OCI-M2 (cell line): ENCODE measurements around the gene PSPH.
A peak's percentile ranks its signal among the peaks of the same experiment; 100 is the strongest.
"Not testable (repeated sequence)": the region's sequence is repeated elsewhere in the genome, so short reads cannot be mapped to it uniquely, and the experiment has no call there.

ENCODE experiments used
- DNase-seq: peaks from one replicate; lab custom pipeline; 2025; ENCODE audit not compliant: unreplicated experiment; lab: John Stamatoyannopoulos, UW

Gene PSPH

DNA sequence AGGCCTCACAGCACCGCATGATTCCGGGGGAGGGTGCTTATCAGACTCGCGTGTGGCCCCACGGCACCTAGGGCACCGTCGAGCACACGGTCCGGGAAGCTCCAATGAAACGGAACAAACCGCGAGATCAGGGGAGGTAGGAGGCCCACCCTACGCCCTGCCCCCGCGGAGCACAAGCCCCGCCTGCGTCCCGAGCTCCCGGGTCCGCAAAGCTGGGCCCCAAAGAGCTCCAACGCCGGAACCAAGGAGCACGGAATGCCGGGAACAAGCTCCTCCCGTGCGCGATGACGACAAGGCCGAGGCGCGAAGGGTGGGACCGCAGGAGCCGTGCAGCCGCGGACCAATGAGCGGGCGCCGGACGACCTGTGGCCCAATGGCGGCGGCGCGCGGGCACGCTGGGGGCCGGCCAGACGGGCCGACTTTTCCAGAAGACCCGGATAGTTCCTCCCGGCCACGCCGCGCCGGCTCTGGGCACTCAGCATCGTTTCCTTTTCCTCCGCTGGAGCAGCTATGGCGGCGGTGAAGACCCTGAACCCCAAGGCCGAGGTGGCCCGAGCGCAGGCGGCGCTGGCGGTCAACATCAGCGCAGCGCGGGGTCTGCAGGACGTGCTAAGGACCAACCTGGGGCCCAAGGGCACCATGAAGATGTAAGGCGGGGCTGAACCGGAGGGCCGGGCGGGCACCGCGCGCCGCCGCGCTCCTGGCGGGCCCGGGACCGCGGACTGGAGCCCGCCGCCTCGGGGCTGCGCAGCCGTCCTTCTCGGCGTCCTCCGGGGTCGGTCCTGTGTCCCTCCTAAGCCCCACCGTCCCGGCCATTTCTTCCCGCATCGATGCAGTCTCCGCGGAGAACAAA is at the start of gene PSPH, which contains the start of gene CCT6A:
PSPH (minus strand) TSS at position 106 of the 853 bp plus-strand sequence. CDS start 30,232 bp downstream, outside the sequence.
CCT6A (plus strand) TSS at position 427 of the 853 bp plus-strand sequence; CDS start at position 511, 84 bp downstream.
- peak; percentile 54 for DNase-seq

DNA sequence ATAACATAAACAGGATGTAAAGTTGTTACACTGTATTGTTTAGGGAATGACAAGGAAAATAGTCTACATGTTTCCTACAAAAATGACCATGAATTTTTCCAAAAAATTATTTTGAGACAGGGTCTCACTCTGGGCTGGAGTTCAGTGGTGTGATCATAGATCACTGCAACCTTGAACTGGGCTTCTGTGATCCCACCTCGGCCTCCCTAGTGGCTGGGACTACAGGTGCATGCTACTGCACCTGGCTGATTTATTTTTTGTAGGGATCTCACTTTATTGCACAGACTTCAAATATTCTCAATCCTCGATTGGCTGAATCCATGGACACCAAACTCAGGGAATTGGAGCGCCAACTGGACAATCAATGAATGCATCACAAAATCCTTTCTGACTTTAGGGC is 48.4 kb upstream of the PSPH start:
- DNase-seq, result no peak

DNA sequence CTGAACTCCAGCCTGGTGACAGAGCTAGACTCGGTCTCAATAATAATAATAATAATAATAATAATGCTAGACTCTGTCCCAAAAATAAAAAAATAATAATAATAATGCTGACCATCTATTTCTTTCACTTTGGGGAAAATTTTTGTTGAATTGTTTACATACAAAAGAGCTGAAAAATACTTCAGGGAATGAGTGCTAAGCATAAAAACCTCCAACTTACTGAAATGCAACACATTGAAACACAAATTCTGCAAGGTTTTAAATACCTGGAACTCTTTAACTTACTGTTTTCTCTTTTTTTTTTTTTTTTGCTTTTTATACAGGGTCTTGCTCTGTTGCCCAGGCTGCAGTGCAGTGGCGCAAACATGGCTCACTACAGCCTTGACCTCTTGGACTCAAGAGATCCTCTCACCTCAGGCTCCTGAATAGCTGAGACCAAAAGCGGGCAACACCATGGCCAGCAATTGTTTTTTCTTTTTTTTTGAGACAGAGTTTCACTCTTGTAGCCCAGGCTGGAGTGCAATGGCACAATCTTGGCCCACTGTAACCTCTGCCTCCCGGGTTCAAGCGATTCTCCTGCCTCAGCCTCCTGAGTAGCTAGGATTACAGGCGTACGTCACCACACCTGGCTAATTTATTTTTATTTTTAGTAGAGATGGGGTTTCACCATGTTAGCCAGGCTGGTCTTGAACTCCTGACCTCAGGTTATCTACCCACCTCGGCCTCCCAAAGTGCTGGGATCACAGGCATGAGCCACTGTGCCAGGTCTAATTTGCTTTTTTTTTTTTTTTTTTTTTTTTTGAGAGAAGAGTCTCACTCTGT is 47.2 kb upstream of the PSPH start:
- not testable (repeated sequence) for DNase-seq

DNA sequence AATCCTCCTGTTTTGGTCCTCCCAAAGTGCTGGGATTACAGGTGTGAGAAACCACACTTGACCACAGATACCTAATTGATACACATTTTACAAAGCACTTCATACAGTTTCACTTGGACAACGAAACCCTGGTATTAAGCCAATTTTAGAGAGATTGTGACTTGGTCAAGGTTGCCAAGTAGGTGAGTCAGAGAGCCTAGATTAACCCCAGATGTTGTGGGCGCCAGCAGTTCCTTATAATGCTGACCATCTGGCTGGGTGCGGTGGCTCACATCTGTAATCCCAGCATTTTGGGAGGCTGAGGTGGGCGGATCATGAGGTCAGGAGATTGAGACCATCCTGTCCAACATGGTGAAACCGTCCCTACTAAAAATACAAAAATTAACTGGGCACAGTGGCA is 46.5 kb upstream of the PSPH start:
- DNase-seq, result no peak

DNA sequence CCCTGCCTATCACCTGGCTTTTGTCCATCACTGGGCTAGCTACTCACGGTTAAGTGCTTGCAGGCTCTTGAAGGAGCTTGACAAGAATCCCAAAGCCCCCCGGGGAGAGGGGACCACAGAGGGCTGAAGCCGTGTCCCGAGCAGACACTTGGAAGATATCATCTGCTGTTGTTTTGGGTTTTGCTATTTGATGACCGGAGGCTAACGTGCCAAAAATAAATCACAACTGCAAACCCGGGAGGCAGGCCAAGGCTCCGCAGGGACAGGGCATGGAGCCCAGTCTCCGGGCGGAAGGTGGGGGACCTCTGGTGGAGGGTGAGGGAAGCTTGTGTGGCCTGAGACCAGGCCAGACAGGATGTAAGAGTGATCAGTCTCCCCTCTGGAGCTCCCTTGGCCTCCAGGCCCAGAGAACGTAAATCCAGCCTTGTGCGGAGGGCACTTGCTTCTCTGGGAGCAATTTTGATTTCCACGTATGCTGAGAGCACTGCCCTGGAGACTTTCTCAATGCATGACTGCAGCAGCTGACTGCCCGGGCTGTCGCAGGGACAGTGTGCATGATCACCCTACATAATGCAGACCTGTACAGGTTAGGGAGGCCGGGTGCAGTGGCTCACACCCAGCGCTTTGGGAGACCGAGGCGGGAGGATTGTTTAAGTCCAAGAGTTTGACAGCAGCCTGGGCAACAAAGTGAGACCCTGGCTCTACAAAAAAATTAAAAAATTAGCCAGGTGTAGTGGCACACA is 41.7 kb upstream of the PSPH start, which contains the start of gene PHKG1:
PHKG1 (minus strand) TSS at position 164 of the 743 bp plus-strand sequence. CDS start 4,011 bp downstream, outside the sequence.
- DNase-seq, result no peak

DNA sequence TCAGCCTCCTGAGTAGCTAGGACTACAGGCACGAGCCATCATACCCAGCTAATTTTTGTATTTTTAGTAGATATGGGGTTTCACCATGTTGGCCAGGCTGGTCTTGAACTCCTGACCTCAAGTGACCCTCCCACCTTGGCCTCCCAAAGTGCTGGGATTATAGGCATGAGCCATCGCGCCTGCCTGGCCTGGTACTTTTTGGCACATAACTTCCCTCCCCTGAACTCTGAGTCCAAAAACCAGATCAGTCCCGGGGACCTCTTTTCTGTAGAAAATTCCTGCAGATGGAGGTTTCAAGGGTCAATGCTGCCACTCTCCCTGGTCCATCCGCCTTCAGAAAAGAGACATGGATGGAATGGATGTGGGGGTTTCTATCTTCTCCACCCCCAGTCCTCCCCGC is 41.1 kb upstream of the PSPH start:
- not testable (repeated sequence) for DNase-seq

DNA sequence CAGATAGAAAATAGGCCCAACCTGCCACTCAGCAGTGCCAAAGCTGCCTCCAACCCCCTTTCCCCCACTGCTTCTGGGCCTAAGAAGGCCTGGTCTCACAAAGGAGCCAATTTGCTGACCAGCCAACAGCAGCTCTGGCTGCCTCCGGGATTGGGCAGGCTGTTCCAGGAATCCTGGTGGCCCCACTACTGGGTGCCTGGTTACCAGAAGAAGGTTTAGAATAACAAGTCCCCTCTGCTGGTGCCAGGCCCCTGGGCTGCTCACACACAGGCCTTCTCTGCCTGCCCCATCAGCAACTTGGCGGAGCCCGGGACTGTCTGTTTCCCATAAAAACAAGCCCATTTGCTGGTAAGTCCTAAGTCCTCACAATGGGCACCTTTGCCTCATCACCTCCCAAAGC is 40.3 kb upstream of the PSPH start:
- no peak for DNase-seq

DNA sequence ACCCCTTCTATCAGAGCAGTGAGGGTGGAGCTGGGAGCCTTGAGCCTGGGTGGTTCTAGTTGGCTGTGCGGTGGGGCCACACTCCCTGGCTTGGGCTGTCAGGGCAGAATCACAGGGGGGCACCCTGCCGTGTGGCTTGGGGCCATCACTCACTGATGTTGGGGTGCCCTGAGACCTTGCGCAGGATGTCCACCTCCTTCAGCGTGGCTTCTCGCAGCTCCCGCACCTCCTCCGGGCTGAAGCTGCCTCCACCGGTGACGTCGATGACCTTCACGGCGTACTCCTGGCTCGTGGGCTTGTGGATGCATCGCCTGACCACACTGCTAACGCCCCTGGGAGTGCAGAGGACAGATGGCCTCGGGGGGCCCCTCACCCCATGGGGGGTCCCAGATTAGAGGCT is 36.2 kb upstream of the PSPH start:
- no peak for DNase-seq

DNA sequence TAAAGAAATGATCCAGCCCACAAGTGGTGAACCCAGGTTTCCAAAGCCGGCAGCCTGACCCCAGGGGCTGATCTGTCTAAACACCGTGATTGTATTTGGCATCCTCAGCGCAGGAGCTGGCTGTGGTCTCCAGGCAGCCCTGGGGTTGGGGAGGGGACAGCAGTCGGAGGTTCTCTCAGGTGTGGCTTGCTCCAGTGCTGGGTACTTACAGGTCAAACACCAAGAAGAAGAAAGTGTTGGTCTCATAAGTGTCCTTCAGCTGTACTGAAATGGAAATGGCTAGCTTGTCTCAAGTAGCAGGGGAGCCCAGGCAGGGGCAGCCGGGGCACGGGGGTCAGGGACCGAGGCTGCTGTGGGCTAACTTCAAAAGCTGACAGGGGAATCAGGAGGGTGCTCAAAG is 35.5 kb upstream of the PSPH start:
- DNase-seq, result no peak

DNA sequence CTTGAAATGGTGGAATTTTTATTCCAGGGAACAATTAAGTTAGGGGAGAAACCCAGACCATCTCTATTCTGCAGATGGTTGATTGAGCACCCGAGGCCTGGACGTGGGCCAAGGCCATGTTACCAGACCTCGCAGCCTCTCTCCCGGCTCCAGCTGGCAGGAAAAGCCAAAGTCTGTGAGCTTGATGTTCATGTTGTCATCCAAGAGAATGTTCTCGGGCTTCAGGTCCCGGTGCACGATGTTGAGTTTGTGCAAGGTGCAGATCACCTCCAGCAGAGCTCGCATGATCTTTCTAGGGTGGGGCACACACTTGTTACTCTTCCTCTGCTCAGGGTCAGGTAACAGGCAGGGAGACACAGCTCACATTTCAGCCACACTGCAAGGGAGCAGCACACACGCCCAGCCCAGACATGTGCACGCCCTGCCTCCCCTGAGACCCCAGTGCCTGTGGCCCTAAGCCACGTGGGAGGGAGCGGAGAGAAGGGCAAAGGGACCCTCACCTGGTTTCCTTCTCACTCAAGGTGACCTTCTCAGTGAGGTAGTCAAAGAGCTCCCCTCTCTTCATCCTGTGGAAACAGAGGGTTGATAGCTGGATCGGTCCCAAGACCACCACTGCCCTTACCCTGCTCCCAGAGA is 32.0 kb upstream of the PSPH start:
- DNase-seq, result no peak

DNA sequence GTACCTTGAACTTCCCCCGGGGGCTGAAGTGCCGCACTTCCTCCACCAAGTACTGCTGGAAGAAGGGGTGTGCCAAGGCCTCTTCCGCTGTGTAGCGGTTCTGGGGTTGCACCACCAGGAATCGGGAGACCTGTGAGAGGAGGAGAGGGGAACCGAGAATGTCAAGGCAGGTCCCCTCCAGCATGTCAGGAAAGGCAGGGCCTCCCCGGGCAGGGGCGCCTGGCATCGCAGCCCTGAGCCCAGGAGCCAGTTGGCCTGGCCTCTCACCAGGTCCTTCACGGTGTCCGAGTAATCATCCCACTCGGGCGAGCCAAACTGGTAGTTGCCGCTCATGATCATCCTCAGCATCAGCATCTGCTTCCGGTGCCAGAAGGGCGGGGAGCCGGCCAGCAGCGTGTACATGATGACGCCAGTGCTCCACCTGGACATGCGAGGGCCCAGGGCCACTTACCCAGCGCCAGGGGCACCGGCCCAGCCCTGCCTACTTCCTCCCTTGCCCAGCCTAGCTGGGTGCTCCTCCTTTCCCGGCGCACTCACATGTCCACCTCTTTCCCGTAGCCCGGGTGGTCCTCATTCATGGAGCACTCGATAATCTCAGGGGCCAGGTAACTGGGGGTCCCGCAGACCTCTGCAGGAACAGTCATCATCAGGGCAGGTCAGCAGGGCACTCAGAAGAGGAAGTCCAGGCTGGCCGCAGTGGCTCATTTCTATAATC is 30.5 kb upstream of the PSPH start:
- DNase-seq, result no peak

DNA sequence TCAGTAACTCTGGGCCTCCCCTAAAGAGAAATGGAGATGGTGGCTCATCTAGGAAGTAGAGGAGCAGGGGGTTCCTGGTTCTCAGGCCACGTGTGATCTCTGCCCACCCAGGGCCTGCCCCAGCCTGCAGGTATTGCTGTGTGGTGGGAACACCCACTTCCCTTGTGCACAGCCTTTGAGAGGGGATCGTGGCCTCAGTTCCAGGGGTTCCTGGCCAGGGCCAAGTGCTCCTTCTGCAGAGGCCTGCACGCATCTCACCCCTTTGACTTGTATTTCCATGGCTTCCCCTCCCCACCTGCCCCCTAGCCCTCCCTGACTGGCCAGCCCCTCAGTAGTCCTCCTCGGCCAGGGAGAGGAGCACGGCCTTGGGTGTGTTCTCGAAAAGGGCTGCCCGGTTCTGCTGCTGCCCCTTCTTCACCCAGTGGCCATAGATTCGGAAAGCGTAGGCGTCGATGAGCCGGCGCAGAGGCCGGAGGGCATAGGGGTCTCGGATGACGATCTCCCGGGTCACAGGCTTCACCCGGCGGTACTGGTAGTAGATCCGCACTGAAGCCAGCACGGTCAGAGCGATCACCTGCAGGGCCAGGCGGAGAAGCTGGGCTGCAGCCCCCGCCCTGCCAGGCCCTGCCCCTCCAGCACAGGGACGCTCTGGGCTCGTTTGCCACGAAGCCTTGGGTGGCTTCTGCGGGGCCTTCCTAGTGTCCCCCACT is 29.6 kb upstream of the PSPH start:
- DNase-seq, result not testable (repeated sequence)

DNA sequence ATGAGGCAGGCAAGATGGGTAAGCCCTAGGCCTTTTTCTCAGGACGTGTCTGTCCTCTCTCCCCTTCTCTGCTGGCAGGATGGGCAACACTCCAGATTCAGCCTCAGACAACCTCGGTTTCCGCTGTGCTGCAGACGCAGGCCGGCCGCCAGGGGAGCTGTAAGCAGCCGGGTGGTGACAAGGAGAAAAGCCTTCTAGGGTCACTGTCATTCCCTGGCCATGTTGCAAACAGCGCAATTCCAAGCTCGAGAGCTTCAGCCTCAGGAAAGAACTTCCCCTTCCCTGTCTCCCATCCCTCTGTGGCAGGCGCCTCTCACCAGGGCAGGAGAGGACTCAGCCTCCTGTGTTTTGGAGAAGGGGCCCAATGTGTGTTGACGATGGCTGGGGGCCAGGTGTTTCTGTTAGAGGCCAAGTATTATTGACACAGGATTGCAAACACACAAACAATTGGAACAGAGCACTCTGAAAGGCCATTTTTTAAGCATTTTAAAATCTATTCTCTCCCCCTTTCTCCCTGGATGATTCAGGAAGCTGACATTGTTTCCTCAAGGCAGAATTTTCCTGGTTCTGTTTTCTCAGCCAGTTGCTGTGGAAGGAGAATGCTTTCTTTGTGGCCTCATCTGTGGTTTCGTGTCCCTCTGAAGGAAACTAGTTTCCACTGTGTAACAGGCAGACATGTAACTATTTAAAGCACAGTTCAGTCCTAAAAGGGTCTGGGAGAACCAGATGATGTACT is 28.4 kb upstream of the PSPH start:
- no peak for DNase-seq

DNA sequence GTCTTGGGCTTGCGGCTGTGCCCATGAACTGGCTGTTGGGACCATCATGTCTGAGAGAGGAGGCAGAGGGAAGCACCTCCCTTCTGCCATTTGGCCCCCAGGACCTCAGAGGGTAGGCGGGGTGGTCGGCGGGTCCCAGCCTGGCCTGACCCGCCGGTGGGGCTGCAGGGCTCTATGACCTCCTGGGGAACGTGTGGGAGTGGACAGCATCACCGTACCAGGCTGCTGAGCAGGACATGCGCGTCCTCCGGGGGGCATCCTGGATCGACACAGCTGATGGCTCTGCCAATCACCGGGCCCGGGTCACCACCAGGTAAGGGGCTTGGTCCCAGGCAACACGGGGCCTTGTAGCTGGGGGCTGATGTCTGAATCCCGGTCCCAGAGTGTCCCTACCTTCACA is 27.0 kb upstream of the PSPH start:
- no peak for DNase-seq

DNA sequence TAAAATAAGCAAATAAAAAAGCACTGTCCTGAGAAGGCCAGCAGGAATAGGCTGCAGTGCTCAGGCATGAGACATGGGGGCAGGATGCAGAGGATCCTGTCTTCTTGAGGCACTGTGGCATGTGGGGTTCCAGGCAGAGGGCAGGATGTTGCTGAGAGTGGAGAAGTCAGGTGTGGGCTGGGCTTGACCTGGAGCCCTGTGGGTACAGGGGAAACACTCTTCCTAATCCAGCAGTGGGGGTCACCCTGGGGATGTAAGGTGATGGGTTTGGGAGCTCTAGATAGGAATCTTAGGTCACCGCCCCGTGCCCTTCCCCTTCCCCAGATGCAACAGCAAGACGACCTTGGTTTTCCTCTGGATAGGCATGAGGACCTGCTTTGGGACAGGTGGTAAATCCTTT is 26.4 kb upstream of the PSPH start:
- no peak for DNase-seq

DNA sequence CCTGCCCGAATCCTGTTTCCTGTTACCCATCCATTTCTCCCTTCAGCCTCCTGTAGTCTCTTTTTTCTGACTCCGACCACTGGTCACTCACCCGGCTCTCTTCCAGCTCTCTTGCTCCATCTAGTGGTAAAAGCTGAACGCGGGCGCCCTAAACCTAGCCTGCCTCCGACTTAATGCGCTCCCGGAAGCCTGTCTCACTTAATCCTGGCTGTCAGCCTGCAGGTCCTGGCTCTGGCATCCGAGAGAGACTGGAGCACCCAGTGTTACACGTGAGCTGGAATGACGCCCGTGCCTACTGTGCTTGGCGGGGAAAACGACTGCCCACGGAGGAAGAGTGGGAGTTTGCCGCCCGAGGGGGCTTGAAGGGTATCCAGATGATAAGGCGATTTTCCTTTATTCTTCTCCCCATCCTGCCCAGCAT is 23.1 kb upstream of the PSPH start:
- no peak for DNase-seq

DNA sequence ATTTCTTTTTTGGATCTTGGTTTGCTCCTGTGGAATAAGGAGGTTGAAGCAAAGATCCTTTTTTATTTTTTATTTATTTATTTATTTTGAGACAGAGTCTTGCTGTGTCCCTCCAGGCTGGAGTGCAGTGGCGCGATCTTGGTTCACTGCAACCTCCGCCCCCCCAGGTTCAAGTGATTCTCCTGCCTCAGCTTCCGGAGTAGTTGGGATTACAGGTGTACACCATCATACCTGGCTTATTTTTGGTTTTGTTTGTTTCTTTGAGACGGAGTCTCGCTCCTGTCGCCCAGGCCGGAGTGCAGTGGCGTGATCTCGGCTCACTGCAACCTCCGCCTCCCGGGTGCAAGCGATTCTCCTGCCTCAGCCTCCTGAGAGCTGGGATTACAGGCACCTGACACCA is 15.1 kb upstream of the PSPH start:
- DNase-seq, result not testable (repeated sequence)

DNA sequence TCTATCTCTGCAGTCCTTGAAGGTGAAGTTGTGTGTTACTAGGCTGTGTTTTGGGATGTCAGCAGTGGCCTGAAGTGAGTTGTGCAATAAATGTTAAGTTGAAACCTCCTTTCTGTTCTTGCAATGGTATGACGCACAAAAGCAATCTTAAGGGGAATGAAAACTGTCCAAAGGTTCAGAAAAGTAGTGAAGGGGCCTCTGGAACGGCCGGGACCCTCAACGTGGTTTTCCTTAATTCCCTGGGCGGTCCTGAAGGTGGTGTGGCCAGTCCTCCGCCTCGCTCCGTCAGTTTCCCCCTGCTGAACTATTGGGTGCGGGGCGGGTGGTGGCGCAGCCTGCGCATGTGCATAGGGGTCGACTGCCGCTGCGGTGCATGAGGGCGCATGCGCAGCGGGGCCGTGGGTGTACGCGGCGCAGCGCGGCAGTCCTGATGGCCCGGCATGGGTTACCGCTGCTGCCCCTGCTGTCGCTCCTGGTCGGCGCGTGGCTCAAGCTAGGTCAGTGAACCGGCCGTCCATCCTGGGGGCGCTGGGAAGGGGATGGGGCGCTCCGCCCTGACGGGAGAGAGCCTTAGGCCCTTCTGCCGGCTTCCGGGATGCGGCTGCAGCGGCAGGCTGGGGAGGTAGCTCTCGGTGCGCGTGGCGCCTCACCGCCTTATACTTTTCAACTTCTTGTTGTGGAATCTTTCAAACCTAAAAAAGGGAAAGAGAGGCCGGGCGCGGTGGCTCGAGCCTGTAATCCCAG is 12.8 kb upstream of the PSPH start, which contains the start of gene SUMF2:
SUMF2 (plus strand) TSS at position 405 of the 744 bp plus-strand sequence; CDS start at position 431, 26 bp downstream.
- DNase-seq, result peak; percentile 30
